Heart left ventricle (tissue), 16 donors: ENCODE measurements around the gene AMOTL2. TPM values are rescaled to one million over a fixed set of nuclear protein-coding genes. Genes with fewer than 3 reads are reported as not detected.

ENCODE experiments used
- ATAC-seq, 4 donors: fragments of 200-7000 bp; cut with Tn5 transposase; one replicate each; pipeline ENCODE4 v1.9.1; 2020 to 2022; ENCODE audit warnings: moderate library complexity in 4 of 4, mild to moderate bottlenecking in 3 of 4, moderate number of reproducible peaks in 1 of 4
- DNase-seq, 5 donors: peaks; one replicate each; pipeline ENCODE4 v3.0.0-alpha.2; 2020
- H3K27ac ChIP-seq, 12 donors: fragments of 200-600 bp; sonication (generic) in 4 of 12; one replicate each; pipeline versions ENCODE4 v1.5.0 to v1.8.0; 2016 to 2022; ENCODE audit warnings: mild to moderate bottlenecking in 2 of 12
- H3K27me3 ChIP-seq, 9 donors: fragments of 200-600 bp; sonication (generic) in 2 of 9; one replicate each; pipeline versions ENCODE4 v1.5.1 to v1.8.0; 2016 to 2022; ENCODE audit warnings: mild to moderate bottlenecking in 3 of 9
- H3K36me3 ChIP-seq, 9 donors: fragments of 200-600 bp; sonication (generic) in 2 of 9; one replicate each; pipeline versions ENCODE4 v1.5.0 to v1.8.0; 2018 to 2022; ENCODE audit warnings: mild to moderate bottlenecking in 2 of 9
- H3K4me1 ChIP-seq, 12 donors: fragments of 200-600 bp; sonication (generic) in 4 of 12; one replicate each; pipeline versions ENCODE4 v1.5.0 to v1.8.0; 2016 to 2022; ENCODE audit warnings: mild to moderate bottlenecking in 3 of 12
- H3K4me3 ChIP-seq, 12 donors: fragments of 200-600 bp; sonication (generic) in 4 of 12; one replicate each; pipeline versions ENCODE4 v1.5.0 to v1.8.0; 2017 to 2022; ENCODE audit warnings: mild to moderate bottlenecking in 9 of 12, moderate library complexity in 4 of 12
- H3K9me3 ChIP-seq, 12 donors: fragments of 200-600 bp; sonication (generic) in 4 of 12; one replicate each; pipeline versions ENCODE4 v1.5.0 to v1.8.0; 2016 to 2022; ENCODE audit warnings: mild to moderate bottlenecking in 1 of 12
- POLR2A ChIP-seq, 2 donors: fragments of 450-650 bp; IDR thresholded peaks; one replicate each; pipeline ENCODE4 v1.6.1; 2017; ENCODE audit warnings: antibody characterized with exemption in 2 of 2, mild to moderate bottlenecking in 2 of 2, moderate library complexity in 2 of 2
- WGBS, 4 donors: extraction: QIAGEN DNeasy Blood & Tissue Kit in 2 of 4; methylation state at CpG; one replicate each; pipeline versions ENCODE4 v1.1.5 to v1.1.7; 2013 to 2018; 5-methylcytosine and 5-hydroxymethylcytosine counted together
- intact Hi-C, 10 donors: fragments of 100-400 bp; cut with DNase I; formaldehyde crosslinking; loops; one replicate each; pipeline versions ENCODE4 v1.11.1 to v1.14.2; 2022
- polyA plus RNA-seq, 2 donors: library from polyadenylated mRNA; stranded (reverse); fragments of 200-250 nt; gene quantifications; one replicate each; pipeline ENCODE4 v1.2.3, GENCODE V29; 2013
- total RNA-seq, 9 donors: library from RNA; depleted of rRNA in 2 of 9; stranded (reverse); fragments of >200 nt in 2 of 9; fragmentation: NEBNext Ultra II Directional in 3 of 9; extraction: Animal tissue kit (Norgen Biotek cat#: 25700) in 3 of 9; gene quantifications; one replicate each; pipeline versions ENCODE4 v1.1.0 to v1.2.4, GENCODE V29; 2016 to 2023
- TF ChIP-seq, protein P1 (sequence below), 12 donors: fragments of 200-600 bp; sonication (generic) in 4 of 12; IDR thresholded peaks; one replicate each; pipeline versions ENCODE4 v1.5.0 to v1.8.0; 2018 to 2022; ENCODE audit warnings: antibody characterized with exemption in 12 of 12, mild to moderate bottlenecking in 5 of 12
- donor health status: ischemic (EF 13 %, LVEDD 7.1; RV severe dilation, severe dysfunction).
- donor health status: healthy with polysubstance abuse.
- donor health status: DM: no; HTN: yes; CAD: no.
- donor health status: DM: no; HTN: no; CAD: no.
- donor health status: ischemic (EF 25% LVEDD 6.9; RV normal size, moderate dysfunction).
- donor health status: ischemic (EF 25% LVEDD 5.7; RV mildly dilated, moderate dysfunction).
- donor health status: healthy.
- donor health status: DM: yes; HTN: yes; CAD: no.
- donor health status: ischemic (EF 35%, LVEDD 5.7; RV mildly dilated, moderate dysfunction).
- donor health status: nonischemic (EF 11% LVEDD 7.7; RV severe dilation, severe dysfunction).
- donor health status: DM: yes; HTN: yes; CAD: no.
- donor health status: PGD.
- donor health status: ischemic (EF 29% LVEDD 5.4; RV normal size, mild dysfunction).
- donor health status: nonischemic (EF 23%, LVEDD 6.1; RV moderate dilation, normal function).

AMOTL2 gene
- total and polyA plus RNA-seq, 11 donors = 19.0 to 109 (median 48.9) TPM

DNA sequence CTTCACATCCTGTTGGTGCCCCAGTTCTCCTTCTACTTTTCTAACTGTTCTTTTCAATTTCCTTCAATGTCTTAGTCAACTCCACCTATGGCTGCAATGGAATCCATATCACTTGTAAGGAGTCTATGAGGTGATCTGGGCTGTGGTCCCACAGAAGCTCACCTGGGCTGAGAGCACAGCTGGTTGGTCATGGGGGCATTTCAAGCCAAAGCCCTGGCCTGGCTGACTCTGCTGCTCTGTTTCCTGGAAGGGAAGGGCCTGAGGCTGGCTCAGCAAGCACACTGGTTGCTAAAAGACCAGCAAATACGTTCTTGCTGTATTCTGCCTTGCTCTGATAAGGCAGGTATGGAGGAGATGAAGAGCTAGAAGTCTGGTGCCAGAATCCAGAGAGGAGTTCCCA, 29.0 kb downstream of the AMOTL2 start:
- no peak overlapping the region for H3K27ac ChIP-seq
- no peaks in the 10 kb centered on the region for H3K36me3 ChIP-seq
- H3K9me3 ChIP-seq = peaks cover 0 to 18% (median 10%) of the 10 kb centered on the region in 12 donors
- 40 to 68% (median 64%) methylated on average over 1 of the region's 1 CpG for WGBS, 4 donors
- no peaks in the 10 kb centered on the region for H3K27me3 ChIP-seq
- TF ChIP-seq, protein P1, sequence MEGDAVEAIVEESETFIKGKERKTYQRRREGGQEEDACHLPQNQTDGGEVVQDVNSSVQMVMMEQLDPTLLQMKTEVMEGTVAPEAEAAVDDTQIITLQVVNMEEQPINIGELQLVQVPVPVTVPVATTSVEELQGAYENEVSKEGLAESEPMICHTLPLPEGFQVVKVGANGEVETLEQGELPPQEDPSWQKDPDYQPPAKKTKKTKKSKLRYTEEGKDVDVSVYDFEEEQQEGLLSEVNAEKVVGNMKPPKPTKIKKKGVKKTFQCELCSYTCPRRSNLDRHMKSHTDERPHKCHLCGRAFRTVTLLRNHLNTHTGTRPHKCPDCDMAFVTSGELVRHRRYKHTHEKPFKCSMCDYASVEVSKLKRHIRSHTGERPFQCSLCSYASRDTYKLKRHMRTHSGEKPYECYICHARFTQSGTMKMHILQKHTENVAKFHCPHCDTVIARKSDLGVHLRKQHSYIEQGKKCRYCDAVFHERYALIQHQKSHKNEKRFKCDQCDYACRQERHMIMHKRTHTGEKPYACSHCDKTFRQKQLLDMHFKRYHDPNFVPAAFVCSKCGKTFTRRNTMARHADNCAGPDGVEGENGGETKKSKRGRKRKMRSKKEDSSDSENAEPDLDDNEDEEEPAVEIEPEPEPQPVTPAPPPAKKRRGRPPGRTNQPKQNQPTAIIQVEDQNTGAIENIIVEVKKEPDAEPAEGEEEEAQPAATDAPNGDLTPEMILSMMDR (IDR thresholded peaks at IDR 0.05) = no peak
- TF ChIP-seq POLR2A (IDR thresholded peaks at IDR 0.05) = no peak
- intact Hi-C loops = no loop called here
- ATAC-seq (no peak), DNase-seq (no peak)
- H3K4me1 ChIP-seq = peaks cover 0 to 23% (median 5%) of the 10 kb centered on the region in 12 donors
- no peak overlapping the region for H3K4me3 ChIP-seq

DNA sequence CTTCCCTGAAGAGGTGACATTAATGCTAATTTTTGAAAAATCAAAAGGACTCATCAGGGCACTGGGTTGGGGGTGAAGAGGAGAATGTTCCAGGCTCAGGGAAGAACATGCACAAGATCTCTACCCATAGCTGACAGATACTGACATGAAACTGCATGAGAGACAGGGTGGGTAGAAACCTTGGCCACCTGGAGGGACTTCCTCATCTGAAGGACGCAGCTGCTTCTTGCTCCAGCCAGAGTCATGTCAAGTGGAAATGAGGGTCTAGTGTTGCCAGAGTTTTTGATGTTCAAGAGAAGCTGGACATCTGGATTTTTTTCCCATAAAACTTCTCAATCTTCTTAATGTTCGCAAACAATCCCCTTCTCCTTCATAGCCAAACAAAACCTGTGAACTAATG, 29.7 kb downstream of the AMOTL2 start:
- no peak for ATAC-seq
- 74 to 85% (median 79%) methylated on average over 2 of the region's 2 CpGs for WGBS, 4 donors

DNA sequence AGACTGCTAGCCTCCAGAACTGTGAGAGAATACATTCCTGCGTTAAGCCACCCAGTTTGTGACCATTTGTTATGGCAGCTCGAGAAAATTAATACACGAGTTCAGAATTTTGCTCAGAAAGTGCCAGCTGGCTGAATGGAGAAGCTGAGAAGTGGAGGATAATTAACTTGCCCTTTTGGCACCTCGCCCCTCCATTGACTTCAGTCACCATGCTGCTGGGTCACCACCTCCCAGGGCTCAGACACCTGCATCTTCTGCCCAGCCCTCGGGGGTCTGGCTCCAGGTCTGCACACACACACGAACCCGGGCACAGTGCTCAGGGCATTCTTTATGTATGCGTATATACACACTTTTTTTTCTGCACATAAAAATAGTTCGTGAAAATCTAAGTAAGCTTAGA, 32.0 kb downstream of the AMOTL2 start:
- Histone ChIP-seq H3K4me1 (peaks cover 0 to 9% (median 0%) of the 10 kb centered on the region in 12 donors), H3K9me3 (peaks cover 0 to 16% (median 10%) of the 10 kb centered on the region in 12 donors), H3K27me3 (no peaks in the 10 kb centered on the region), H3K4me3 (no peak overlapping the region), H3K36me3 (no peaks in the 10 kb centered on the region), H3K27ac (no peak overlapping the region)
- TF ChIP-seq POLR2A (IDR thresholded peaks at IDR 0.05) = no peak
- TF ChIP-seq, protein P1 (IDR thresholded peaks at IDR 0.05) = no peak
- DNase-seq = no peak
- intact Hi-C loops = no loop called here
- ATAC-seq = no peak
- 94 to 98% (median 97%) methylated on average over 9 of the region's 9 CpGs for WGBS, 4 donors

More for the DNA sequence above, 29.7 kb downstream of the AMOTL2 start:
- peaks cover 0 to 25% (median 5%) of the 10 kb centered on the region in 12 donors for H3K4me1 ChIP-seq
- peaks cover 0 to 18% (median 10%) of the 10 kb centered on the region in 12 donors for H3K9me3 ChIP-seq
- no peak for DNase-seq
- H3K27me3 ChIP-seq = no peaks in the 10 kb centered on the region
- no peak overlapping the region for H3K4me3 ChIP-seq
- no peaks in the 10 kb centered on the region for H3K36me3 ChIP-seq
- no peak overlapping the region for H3K27ac ChIP-seq
- intact Hi-C loops = no loop called here
- TF ChIP-seq POLR2A (IDR thresholded peaks at IDR 0.05) = no peak
- TF ChIP-seq, protein P1 (IDR thresholded peaks at IDR 0.05) = no peak

DNA sequence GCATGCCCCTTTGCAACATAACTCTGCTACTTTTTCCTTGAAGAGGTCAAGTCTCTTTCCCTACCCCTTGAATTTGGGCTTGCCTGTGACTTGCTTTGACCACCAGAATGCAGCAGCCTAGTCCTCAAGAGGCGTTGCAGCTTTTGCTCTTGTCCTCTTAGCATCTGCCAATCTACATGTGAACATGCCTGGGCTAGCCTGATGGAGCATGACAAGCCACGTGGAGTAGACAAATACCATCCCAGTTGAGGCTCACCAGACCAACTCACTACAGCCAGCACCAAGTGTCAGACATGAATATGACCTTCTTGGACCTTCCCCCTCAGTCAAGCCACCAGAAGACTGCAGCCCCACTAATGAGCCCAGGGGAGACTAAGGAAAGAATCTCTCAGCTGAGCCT, 32.9 kb downstream of the AMOTL2 start:
- intact Hi-C loops = no loop called here
- TF ChIP-seq POLR2A (IDR thresholded peaks at IDR 0.05) = no peak
- TF ChIP-seq, protein P1 (IDR thresholded peaks at IDR 0.05) = no peak
- WGBS, 4 donors = 94 to 97% (median 95%) methylated on average over 2 of the region's 2 CpGs
- Histone ChIP-seq H3K27ac (no peak overlapping the region), H3K9me3 (peaks cover 0 to 8% (median 2%) of the 10 kb centered on the region in 12 donors), H3K36me3 (no peaks in the 10 kb centered on the region), H3K27me3 (no peaks in the 10 kb centered on the region), H3K4me1 (peaks cover 0 to 16% (median 2%) of the 10 kb centered on the region in 12 donors), H3K4me3 (no peak overlapping the region)
- DNase-seq = no peak
- no peak for ATAC-seq
